ENCODE data around the gene IL16. TPM values are rescaled to one million over a fixed set of nuclear protein-coding genes. Genes with fewer than 3 reads are reported as not detected.

IL16 gene
- total and polyA plus RNA-seq, 9 of the 15 experiments (the other 6 are each of a cell fraction or from before 2014, with no cell fraction given): 1.4 to 18.8 (median 10.6) TPM

DNA sequence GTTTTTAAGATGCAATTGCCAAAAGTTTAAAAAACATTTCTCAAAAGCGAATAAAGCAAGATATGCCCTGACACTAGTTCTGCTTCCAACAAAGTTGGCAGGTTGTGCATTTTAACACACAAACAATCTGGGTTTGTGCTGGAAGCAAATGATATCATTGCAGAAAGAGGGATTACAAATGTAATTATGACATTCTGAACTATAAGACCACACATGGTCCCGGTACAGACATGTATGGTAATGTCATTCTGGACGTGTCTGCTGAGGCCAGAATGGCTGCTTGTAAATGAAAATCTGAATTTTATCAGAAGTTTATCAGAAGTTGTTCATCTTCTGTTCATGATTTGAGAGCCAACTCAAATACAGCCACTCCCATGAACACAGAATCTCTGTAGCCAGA lies 166.6 kb downstream of the IL16 start:
- ChIA-PET POLR2A (no interaction called here), CTCF (ENCODE audit: low intra/inter-chr PET ratio) (no interaction called here)
- Histone ChIP-seq H3K9me1 (ENCODE audit: control insufficient read depth, insufficient read depth, low read length) (no peaks in the 10 kb centered on the region), H3K4me3 (no peak overlapping the region), H3K9ac (ENCODE audit: insufficient read depth in 1 of 2, low read depth in 2 of 2, low read length in 2 of 2) (no peak overlapping the region), H3K36me3 (ENCODE audit: control insufficient read depth, insufficient read depth, low read length) (no peaks in the 10 kb centered on the region), H3K9me3 (replicated peaks; ENCODE audit: control insufficient read depth, insufficient read depth, low read depth, low read length) (no peaks in the 10 kb centered on the region), H3K4me2 (ENCODE audit: insufficient read depth, low read length) (no peak overlapping the region), H4K20me1 (replicated peaks; ENCODE audit: control insufficient read depth, insufficient read depth, low read length) (no peaks in the 10 kb centered on the region), H3K27me3 (ENCODE audit: control insufficient read depth in 2 of 2, insufficient read depth in 2 of 2, low read length in 2 of 2) (peaks cover 7 to 13% of the 10 kb centered on the region in 2 experiments), H2AFZ (ENCODE audit: low read depth, low read length) (no peak overlapping the region), H3K4me1 (replicated peaks in 1 of 2; ENCODE audit: control insufficient read depth in 2 of 2, insufficient read depth in 2 of 2, low read length in 2 of 2) (no peaks in the 10 kb centered on the region), H3K79me2 (ENCODE audit: control insufficient read depth, insufficient read depth, low read length) (no peaks in the 10 kb centered on the region), H3K27ac (ENCODE audit: extremely low read depth, low read depth, low read length) (no peak overlapping the region)
- intact Hi-C loops (cut with micrococcal nuclease) (no loop called here), in situ Hi-C loops (cut with MboI) (no loop called here)
- WGBS (ENCODE audit: insufficient coverage, low coverage, missing lambda C conversion rate): 19% methylated on average over 3 of the region's 3 CpGs
- no peak for ATAC-seq
- no peak for FAIRE-seq
- no TSS peak for BruUV-seq (replicated peaks)
- no peak for DNase-seq (ENCODE audit: extremely low read depth in 1 of 4, low spot score in 3 of 4)
- no peak for TF ChIP-seq TOE1 (IDR thresholded peaks at IDR 0.05; ENCODE audit: borderline replicate concordance)
- no peak for TF ChIP-seq TOE1 (CRISPR knock-in tag; IDR thresholded peaks at IDR 0.05; ENCODE audit: borderline replicate concordance, low read depth)
- no peak for TF ChIP-seq E2F1 (CRISPR knock-in tag; IDR thresholded peaks at IDR 0.05)
- no peak for TF ChIP-seq ZNF75A (CRISPR knock-in tag; IDR thresholded peaks at IDR 0.05)
- TF ChIP-seq FOS (IDR thresholded peaks at IDR 0.05; ENCODE audit: extremely low read depth, insufficient read length): no peak
- no peak for TF ChIP-seq TEAD1 (CRISPR knock-in tag; IDR thresholded peaks at IDR 0.05)
- TF ChIP-seq, protein P1, sequence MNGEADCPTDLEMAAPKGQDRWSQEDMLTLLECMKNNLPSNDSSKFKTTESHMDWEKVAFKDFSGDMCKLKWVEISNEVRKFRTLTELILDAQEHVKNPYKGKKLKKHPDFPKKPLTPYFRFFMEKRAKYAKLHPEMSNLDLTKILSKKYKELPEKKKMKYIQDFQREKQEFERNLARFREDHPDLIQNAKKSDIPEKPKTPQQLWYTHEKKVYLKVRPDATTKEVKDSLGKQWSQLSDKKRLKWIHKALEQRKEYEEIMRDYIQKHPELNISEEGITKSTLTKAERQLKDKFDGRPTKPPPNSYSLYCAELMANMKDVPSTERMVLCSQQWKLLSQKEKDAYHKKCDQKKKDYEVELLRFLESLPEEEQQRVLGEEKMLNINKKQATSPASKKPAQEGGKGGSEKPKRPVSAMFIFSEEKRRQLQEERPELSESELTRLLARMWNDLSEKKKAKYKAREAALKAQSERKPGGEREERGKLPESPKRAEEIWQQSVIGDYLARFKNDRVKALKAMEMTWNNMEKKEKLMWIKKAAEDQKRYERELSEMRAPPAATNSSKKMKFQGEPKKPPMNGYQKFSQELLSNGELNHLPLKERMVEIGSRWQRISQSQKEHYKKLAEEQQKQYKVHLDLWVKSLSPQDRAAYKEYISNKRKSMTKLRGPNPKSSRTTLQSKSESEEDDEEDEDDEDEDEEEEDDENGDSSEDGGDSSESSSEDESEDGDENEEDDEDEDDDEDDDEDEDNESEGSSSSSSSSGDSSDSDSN (IDR thresholded peaks at IDR 0.05; ENCODE audit: borderline replicate concordance in 1 of 2, low read depth in 2 of 2, low read length in 2 of 2): no peak
- no peak for TF ChIP-seq MYBL2 (IDR thresholded peaks at IDR 0.05; ENCODE audit: low read depth)
- no peak for TF ChIP-seq MYBL2 (CRISPR knock-in tag; IDR thresholded peaks at IDR 0.05; ENCODE audit: borderline replicate concordance)
- no peak for TF ChIP-seq HOMEZ (CRISPR knock-in tag; IDR thresholded peaks at IDR 0.05)
- TF ChIP-seq, protein P2, sequence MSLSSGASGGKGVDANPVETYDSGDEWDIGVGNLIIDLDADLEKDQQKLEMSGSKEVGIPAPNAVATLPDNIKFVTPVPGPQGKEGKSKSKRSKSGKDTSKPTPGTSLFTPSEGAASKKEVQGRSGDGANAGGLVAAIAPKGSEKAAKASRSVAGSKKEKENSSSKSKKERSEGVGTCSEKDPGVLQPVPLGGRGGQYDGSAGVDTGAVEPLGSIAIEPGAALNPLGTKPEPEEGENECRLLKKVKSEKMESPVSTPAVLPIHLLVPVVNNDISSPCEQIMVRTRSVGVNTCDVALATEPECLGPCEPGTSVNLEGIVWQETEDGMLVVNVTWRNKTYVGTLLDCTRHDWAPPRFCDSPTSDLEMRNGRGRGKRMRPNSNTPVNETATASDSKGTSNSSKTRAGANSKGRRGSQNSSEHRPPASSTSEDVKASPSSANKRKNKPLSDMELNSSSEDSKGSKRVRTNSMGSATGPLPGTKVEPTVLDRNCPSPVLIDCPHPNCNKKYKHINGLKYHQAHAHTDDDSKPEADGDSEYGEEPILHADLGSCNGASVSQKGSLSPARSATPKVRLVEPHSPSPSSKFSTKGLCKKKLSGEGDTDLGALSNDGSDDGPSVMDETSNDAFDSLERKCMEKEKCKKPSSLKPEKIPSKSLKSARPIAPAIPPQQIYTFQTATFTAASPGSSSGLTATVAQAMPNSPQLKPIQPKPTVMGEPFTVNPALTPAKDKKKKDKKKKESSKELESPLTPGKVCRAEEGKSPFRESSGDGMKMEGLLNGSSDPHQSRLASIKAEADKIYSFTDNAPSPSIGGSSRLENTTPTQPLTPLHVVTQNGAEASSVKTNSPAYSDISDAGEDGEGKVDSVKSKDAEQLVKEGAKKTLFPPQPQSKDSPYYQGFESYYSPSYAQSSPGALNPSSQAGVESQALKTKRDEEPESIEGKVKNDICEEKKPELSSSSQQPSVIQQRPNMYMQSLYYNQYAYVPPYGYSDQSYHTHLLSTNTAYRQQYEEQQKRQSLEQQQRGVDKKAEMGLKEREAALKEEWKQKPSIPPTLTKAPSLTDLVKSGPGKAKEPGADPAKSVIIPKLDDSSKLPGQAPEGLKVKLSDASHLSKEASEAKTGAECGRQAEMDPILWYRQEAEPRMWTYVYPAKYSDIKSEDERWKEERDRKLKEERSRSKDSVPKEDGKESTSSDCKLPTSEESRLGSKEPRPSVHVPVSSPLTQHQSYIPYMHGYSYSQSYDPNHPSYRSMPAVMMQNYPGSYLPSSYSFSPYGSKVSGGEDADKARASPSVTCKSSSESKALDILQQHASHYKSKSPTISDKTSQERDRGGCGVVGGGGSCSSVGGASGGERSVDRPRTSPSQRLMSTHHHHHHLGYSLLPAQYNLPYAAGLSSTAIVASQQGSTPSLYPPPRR (CRISPR knock-in tag; IDR thresholded peaks at IDR 0.05; ENCODE audit: borderline replicate concordance): no peak
- TF ChIP-seq TGIF2 (CRISPR knock-in tag; IDR thresholded peaks at IDR 0.05): no peak
